NCI-H524 treated with DMSO at 0.1 percent for 48 hours (cell line): ENCODE data around the gene MT1M.
"Not testable (repeated sequence)": the region's sequence is repeated elsewhere in the genome, so short reads cannot be mapped to it uniquely, and the experiment has no call there.

Experiments
- DNase-seq: peaks from one replicate; lab custom pipeline; 2025; lab: John Stamatoyannopoulos, UW

Gene MT1M

GRCh38 chr16:56649820-56650219 is 17.4 kb downstream of the MT1M start:
- no peak for DNase-seq

GRCh38 chr16:56651586-56651985 is 19.1 kb downstream of the MT1M start, which contains the start of gene MT1B:
TSS of gene MT1B (plus strand) at chr16:56651886. CDS start at chr16:56651954, 68 bp downstream.
- DNase-seq, result no peak

- no peak for DNase-seq
These were observed 20.1 kb downstream of the MT1M start for GRCh38 chr16:56652600-56652999.

- no peak for DNase-seq
These were observed 20.8 kb downstream of the MT1M start for GRCh38 chr16:56653218-56653617.

GRCh38 chr16:56657555-56658326 is 25.3 kb downstream of the MT1M start, which contains the start of gene MT1F:
TSS of gene MT1F (plus strand) at chr16:56657959. CDS start at chr16:56658059, 100 bp downstream.
- DNase-seq, result no peak

GRCh38 chr16:56658327-56658875 is 25.9 kb downstream of the MT1M start:
- DNase-seq, result no peak

- no peak for DNase-seq
These were observed 30.2 kb downstream of the MT1M start for GRCh38 chr16:56662357-56663354.

GRCh38 chr16:56664506-56664905 is 32.0 kb downstream of the MT1M start:
- DNase-seq, result no peak

- not testable (repeated sequence) for DNase-seq
These were observed 33.1 kb downstream of the MT1M start for GRCh38 chr16:56665286-56666261.

GRCh38 chr16:56667581-56668571 is 35.4 kb downstream of the MT1M start, which contains the start of gene MT1G:
TSS of gene MT1G (minus strand) at chr16:56668065. CDS start at chr16:56667993, 72 bp downstream.
- no peak for DNase-seq

GRCh38 chr16:56669005-56669839 is 36.8 kb downstream of the MT1M start, which contains the start of gene MT1H:
TSS of gene MT1H (plus strand) at chr16:56669814. CDS start at chr16:56669885, 71 bp downstream.
- DNase-seq, result no peak

- no peak for DNase-seq
These were observed 37.6 kb downstream of the MT1M start for GRCh38 chr16:56669840-56670619.

GRCh38 chr16:56670620-56670934 is 38.1 kb downstream of the MT1M start:
- no peak for DNase-seq

- not testable (repeated sequence) for DNase-seq
These were observed 39.2 kb downstream of the MT1M start for GRCh38 chr16:56671691-56672090.

GRCh38 chr16:56672171-56672570 is 39.7 kb downstream of the MT1M start:
- DNase-seq, result not testable (repeated sequence)

- no peak for DNase-seq
These were observed 40.5 kb downstream of the MT1M start for GRCh38 chr16:56672761-56673536.

- no peak for DNase-seq
These were observed 41.5 kb downstream of the MT1M start for GRCh38 chr16:56673921-56674320.
